Bronchial epithelial cell (primary cell): ENCODE data around the gene CELF4. TPM values are rescaled to one million over a fixed set of nuclear protein-coding genes. Genes with fewer than 3 reads are reported as not detected.

Experiments used
- DNase-seq: peaks from one replicate; pipeline ENCODE4 v3.0.0-alpha.2; 2010; ENCODE audit warnings: low read depth
- FAIRE-seq: peaks from 2 replicates; lab custom pipeline; 2011; peaks lifted over from hg19 to GRCh38; lab: Jason Lieb, UNC
- H3K27me3 ChIP-seq: 2 replicates; pipeline ENCODE4 v1.5.1; 2011; ENCODE audit warnings: low read length; ENCODE audit not compliant: control insufficient read depth, insufficient read depth
- H3K36me3 ChIP-seq: 2 replicates; pipeline ENCODE4 v1.5.1; 2011; ENCODE audit warnings: low read length; ENCODE audit not compliant: control insufficient read depth, insufficient read depth
- H3K4me3 ChIP-seq: 2 replicates; pipeline ENCODE4 v1.5.1; 2011; ENCODE audit warnings: mild to moderate bottlenecking, low read depth, low read length, control low read depth
- total RNA-seq: library from RNA; depleted of rRNA; stranded (reverse); fragments of >200 nt; gene quantifications from 2 replicates; pipeline ENCODE4 v1.2.1, GENCODE V29; 2014
- TF ChIP-seq, protein P1 (sequence below): IDR thresholded peaks from 2 replicates; pipeline ENCODE4 v1.5.1; 2011; ENCODE audit warnings: mild to moderate bottlenecking, moderate library complexity, low read length, control low read depth, inconsistent platforms; ENCODE audit not compliant: insufficient read depth, severe bottlenecking

Gene CELF4
- total RNA-seq, 1 donor from 2014 or later = not detected

DNA sequence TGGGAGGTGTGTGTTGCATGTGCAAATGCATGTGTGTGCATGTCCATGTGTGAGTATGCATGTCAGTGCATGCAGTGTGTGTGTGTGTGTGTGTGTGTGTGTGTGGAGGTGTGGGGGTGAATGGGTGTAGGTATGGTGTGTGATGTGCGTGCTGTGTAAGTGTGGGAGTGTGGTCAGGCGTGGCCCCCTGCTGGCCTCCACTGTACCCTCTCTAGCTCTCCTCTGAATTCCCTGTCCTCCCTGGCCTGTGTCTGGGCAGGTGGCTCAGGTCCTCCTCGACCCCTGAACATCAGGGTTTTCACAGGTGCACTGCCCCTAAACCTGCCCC lies 230.2 kb downstream of the CELF4 start:
- peak; percentile 47 for FAIRE-seq
- Histone ChIP-seq H3K4me3 (no peak overlapping the region), H3K36me3 (no peaks in the 10 kb centered on the region), H3K27me3 (no peaks in the 10 kb centered on the region)
- DNase-seq = no peak
- TF ChIP-seq, protein P1, sequence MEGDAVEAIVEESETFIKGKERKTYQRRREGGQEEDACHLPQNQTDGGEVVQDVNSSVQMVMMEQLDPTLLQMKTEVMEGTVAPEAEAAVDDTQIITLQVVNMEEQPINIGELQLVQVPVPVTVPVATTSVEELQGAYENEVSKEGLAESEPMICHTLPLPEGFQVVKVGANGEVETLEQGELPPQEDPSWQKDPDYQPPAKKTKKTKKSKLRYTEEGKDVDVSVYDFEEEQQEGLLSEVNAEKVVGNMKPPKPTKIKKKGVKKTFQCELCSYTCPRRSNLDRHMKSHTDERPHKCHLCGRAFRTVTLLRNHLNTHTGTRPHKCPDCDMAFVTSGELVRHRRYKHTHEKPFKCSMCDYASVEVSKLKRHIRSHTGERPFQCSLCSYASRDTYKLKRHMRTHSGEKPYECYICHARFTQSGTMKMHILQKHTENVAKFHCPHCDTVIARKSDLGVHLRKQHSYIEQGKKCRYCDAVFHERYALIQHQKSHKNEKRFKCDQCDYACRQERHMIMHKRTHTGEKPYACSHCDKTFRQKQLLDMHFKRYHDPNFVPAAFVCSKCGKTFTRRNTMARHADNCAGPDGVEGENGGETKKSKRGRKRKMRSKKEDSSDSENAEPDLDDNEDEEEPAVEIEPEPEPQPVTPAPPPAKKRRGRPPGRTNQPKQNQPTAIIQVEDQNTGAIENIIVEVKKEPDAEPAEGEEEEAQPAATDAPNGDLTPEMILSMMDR = peak; percentile 31

DNA sequence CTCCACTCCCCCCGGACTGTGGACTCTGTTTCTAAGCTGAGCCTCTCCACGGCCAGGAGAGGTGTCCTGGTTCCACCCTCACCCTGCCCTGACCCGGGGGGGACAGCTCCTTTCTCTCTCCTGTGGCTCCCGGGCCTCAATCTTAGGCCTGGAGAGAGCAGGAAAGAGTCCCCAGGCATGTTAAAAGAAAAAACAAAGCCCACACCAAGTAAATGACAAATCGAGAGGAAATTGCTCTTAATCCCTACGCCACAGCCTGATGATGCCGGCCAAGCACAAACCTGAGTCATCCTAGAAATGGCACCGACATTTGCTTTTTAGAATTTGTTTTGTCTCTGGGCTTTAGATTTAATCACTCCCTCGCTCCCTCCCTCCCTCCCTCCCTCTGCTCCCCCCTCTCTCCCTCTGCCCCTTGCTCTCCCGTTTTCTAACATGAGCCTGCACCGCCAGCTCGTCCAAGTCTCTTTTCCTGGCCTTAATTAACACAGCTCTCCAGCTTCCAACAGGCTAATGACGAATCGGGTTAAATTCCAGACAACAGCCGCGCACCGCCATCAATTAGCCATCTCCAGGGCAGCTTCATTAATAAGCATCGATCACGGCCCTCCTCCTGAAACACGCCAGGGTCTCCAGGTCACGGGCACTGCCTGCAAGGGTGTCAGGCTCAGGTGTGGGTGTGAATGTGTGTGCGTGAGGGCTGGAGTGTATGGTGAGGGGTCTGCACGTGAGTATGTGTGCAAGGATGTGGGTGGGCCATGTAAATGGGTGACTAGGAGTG lies 230.8 kb downstream of the CELF4 start:
- no peaks in the 10 kb centered on the region for H3K27me3 ChIP-seq
- TF ChIP-seq, protein P1 = no peak
- FAIRE-seq = no peak
- H3K4me3 ChIP-seq = no peak overlapping the region
- H3K36me3 ChIP-seq = no peaks in the 10 kb centered on the region
- no peak for DNase-seq

DNA sequence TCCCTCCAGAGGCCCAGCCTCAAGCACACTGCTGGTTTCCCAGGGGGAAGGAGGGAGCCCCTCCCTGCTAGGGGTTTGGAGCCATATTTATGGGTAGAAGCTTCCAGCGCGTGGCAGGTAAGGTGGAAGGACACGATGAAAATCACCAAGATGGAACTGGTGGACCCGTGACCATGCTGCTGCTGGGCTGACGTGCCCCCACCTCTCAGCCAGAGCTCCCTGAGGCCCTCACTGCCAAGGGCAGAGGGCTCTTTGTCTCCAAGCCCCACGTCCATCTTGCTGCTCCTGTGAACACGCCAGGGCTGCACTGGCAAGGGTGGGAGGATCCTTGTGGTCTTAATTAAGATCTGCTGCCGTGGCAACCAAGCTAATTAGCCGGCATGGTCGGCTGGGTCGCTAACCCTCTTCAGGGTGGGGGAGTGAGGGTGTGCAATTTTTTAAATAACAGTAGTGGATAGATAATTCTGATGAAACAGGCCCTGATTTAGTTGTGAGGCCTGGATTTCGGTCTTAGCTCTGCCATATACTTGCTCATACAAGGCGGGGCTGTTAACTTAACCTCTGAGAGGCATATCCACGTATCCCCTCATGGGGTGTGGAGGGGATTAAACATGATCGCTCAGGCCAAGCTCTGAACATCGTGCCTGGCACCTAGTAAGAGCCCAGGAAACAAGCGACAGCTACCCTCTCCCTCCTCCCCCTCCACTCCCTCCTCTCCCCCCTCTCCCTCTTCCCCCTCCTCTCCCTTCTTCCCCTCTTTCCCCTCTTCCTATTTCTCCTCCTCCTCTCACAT lies 232.8 kb downstream of the CELF4 start:
- no peak for FAIRE-seq
- Histone ChIP-seq H3K27me3 (no peaks in the 10 kb centered on the region), H3K4me3 (no peak overlapping the region), H3K36me3 (no peaks in the 10 kb centered on the region)
- DNase-seq = no peak
- TF ChIP-seq, protein P1 = no peak

DNA sequence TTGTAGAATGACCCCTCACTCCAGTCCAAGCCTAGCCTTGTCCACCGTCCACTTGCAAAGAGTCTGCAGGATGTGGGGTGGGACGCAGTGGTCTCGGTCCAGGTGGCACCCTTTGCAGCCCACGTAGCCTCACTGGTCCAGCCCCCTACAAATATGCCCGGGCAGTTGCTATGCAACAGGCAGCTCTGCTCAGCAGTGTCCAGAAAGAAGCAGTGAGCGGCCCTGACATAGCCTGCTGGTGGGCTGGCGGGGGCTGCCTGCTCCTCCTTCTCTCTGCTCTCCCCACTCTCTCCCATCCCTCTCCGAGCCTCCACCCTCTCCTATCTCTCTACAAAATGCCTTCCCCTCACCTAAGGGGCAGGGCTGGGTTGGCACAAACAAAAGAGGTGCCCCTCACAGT lies 233.4 kb downstream of the CELF4 start:
- DNase-seq = no peak
- FAIRE-seq = no peak
- no peaks in the 10 kb centered on the region for H3K36me3 ChIP-seq
- no peaks in the 10 kb centered on the region for H3K27me3 ChIP-seq
- H3K4me3 ChIP-seq = no peak overlapping the region
- TF ChIP-seq, protein P1 = no peak

DNA sequence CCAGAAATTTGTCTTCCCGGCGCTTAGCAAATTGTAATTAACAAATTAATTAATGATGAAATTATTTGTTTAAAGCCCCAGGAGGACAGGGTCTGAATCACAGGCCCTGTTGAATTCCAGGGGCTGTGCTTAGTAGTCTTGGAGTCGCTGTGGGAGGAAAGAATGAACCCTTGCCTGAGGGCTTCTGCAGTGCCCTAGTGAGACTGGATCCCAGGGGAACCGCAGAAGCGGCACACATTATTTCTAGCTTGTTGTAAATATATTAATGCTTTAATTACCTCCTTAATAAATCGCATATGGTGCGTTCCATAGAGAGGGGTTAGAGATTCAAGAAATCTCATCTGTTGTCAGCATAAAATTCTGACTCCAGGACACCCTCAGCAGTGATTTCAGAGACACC lies 235.4 kb downstream of the CELF4 start:
- no peak for DNase-seq
- Histone ChIP-seq H3K27me3 (no peaks in the 10 kb centered on the region), H3K4me3 (no peak overlapping the region), H3K36me3 (no peaks in the 10 kb centered on the region)
- TF ChIP-seq, protein P1 = no peak
- no peak for FAIRE-seq
